DND-41 (cell line): ENCODE data around the gene PYGM.

ENCODE experiments used
- EZH2 ChIP-seq: IDR thresholded peaks from 3 replicates; pipeline ENCODE4 v1.6.1; 2012; ENCODE audit warnings: borderline replicate concordance, low read depth, mild to moderate bottlenecking, moderate library complexity, low read length, inconsistent platforms; ENCODE audit not compliant: severe bottlenecking
- TF ChIP-seq, protein P1 (sequence below): IDR thresholded peaks from 2 replicates; pipeline ENCODE4 v1.5.1; 2012; ENCODE audit warnings: borderline replicate concordance, low read length, moderate library complexity, mild to moderate bottlenecking; ENCODE audit not compliant: poor library complexity, severe bottlenecking; ENCODE audit errors: extremely low read depth

DNA sequence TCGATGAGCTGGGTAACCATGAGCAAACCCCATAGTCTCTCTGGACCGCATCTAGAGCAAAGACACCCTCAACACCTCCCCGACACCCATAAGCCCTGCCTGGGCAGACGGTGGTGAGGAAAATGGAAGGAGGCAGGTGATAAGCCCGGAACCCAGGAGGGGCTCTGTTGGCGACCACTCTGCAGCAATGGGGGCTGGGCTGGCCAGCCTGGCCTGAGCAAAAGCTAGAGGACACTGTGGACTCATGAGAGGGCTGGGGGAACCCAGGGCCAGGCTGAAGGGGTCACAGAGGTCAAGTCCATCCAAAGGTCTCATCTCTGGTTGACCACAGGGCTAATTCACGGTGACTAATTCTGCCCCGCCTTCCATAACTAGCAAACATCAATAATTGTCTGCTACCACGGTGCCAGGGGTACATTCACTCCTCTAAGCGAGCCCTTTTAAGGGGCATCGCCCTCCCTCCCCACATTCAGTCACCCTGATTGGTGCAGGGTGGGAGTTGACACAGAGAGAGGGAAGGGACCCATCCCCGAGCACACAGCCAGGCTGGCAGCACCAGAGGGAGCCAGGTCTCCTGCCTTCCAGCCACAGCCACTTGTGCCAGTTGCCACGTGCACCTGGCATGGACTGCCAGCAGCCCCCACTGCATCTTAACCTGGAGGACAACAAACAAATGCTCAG, 4.0 kb downstream of the PYGM start:
- no peak for TF ChIP-seq EZH2
- TF ChIP-seq, protein P1, sequence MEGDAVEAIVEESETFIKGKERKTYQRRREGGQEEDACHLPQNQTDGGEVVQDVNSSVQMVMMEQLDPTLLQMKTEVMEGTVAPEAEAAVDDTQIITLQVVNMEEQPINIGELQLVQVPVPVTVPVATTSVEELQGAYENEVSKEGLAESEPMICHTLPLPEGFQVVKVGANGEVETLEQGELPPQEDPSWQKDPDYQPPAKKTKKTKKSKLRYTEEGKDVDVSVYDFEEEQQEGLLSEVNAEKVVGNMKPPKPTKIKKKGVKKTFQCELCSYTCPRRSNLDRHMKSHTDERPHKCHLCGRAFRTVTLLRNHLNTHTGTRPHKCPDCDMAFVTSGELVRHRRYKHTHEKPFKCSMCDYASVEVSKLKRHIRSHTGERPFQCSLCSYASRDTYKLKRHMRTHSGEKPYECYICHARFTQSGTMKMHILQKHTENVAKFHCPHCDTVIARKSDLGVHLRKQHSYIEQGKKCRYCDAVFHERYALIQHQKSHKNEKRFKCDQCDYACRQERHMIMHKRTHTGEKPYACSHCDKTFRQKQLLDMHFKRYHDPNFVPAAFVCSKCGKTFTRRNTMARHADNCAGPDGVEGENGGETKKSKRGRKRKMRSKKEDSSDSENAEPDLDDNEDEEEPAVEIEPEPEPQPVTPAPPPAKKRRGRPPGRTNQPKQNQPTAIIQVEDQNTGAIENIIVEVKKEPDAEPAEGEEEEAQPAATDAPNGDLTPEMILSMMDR = no peak
